RPMI7951 (cell line): Measurements from ENCODE around the gene PHF21A. TPM values are rescaled to one million over a fixed set of nuclear protein-coding genes. Genes with fewer than 3 reads are reported as not detected.

Source experiments
- DNase-seq: peaks from one replicate; pipeline ENCODE4 v3.0.0-alpha.2; 2012; ENCODE audit warnings: low read depth
- total RNA-seq: library from RNA; depleted of rRNA; stranded (reverse); fragments of >200 nt; shearing (Covaris generic); gene quantifications from 2 replicates; pipeline ENCODE4 v1.2.3, GENCODE V29; 2014

Gene PHF21A
- total RNA-seq, 1 experiment from 2014 or later: 10.5 TPM

- DNase-seq: no peak
Observed at GRCh38 chr11:45905095-45905494, 216.2 kb downstream of the PHF21A start.

GRCh38 chr11:45904309-45904915, 216.8 kb downstream of the PHF21A start:
- DNase-seq: no peak

- no peak for DNase-seq
Observed at GRCh38 chr11:45902452-45903380, 218.5 kb downstream of the PHF21A start.

DNA sequence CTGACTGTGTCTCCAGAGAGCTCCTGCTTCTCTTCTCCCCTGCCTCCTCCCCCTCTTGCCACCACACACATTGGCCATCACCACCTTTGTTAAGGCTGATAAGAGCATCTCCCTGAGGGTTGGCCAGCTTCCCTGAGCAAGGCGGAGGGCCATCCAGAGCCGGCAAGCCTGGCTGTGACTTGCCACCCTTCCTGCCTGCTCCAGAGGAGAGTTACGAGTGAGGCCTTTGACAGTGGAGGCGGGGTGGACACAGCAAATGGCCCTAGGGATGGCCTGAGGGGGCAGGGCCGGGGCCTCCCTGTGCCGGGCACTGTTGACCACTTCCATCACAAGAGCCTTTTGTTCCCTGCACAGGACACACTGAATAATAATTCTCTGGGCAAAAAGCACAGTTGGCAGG, 219.6 kb downstream of the PHF21A start:
- no peak for DNase-seq

DNA sequence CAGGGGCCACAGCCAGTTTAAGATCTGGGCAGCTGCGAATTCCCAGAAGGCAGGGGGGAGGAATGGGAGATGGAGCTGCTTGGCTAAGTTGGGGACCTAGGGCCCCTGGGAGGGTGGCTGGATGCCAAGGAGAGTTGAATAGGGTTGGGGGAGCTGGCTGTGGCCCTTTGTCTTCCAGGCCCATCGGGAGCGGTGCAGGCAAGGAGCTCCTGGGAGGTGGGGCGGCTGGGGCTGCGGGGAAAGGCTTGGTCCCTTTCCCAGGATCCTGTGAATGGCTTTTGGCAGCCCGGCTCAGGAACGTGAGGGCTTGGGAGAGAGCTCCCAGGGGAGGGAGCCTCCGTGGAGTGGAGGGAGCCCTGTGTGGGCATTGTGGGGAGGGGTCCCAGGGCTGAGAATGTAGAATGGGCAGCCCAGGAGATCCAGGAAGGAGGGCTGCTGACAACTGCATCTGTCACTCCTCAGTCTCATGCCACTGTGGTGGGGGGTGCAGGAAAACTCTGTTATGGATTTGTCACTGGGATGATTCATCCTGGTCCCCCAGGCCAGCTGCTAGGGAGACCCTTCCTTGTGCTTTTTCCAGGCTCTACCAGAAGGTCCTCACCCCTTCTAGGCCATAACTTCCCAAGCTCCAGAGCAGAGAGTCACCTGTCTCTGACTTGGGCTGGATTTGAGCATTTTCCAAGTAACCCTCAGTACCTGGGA, 220.2 kb downstream of the PHF21A start:
- DNase-seq: no peak

DNA sequence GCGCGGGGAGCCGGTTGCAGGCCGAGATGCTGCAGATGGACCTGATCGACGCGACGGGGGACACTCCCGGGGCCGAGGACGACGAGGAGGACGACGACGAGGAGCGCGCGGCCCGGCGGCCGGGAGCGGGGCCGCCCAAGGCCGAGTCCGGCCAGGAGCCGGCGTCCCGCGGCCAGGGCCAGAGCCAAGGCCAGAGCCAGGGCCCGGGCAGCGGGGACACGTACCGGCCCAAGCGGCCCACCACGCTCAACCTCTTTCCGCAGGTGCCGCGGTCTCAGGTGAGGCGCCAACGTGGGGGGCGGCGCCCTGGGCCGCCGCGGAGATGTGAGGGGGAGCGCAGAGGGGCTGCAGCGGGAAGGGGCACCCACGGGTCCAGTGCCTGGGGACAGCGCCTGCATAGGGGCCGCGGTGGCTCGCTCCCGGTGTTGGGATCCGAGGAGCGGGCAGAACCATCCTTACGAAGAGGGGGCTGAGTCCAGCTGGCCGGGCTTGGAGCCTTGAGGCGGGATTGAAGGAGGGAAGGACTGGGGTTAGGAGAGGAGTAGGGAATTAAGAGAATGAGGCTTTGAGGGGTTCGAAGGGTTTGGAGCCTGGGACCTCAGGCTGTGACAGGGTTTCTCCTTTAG, 221.0 kb downstream of the PHF21A start:
- DNase-seq: peak; percentile 13

DNA sequence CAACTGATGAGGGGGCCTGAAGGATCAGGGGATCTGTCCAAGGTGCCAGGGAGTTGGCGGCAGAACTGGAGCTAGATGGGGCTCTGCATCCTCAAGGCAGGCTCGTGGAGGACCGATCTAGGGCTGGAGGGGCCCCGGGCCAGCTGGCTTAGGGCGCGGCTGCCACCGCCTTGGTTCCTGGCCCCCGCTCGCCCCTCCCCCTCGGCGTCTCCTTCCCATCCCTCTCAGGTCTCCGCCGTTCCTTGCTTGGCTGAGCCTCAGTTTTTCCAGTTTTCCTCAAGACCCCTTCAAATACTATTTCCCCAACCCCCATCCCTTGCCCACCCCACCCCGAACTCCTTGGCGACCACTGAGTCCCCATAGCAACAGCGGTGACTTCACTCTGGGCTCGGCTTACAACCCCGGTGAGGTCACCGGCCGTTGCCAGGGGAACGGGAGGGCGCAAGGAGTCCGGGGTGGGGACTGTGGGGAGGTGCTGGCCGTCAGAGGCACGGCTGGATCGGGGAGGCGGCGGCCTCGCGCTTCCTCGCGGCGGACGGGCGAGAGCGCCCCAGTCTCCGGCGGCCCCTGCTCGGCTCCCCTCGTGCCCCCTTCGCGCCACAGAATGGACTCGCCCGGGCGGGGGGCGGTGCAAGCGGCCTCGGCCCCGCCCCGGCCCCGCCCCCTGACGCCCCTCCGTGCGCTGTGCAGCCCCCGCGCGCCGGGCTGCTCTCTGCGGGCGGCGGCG, 221.6 kb downstream of the PHF21A start:
- DNase-seq: peak; percentile 81

GRCh38 chr11:45899086-45899447, 222.2 kb downstream of the PHF21A start:
- DNase-seq: no peak

DNA sequence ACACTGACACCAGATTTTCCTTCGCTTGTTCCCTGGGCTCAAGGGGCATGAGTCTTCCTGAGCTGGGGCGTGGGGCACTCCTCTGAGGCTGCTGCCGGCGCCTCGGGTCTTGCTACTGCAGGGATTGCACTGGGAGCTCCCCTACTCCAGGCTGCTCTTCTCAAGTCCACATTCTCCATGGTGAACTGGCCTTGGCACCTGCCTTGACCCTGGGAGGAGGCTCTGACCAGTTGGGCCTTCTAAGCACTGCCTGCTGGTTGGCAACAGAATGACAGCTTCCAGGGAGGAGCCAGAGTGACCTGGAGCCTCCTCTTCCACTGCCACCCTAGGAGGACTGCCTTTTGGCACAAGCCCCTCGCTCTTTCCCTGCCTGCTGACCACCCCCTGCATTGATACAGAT, 223.7 kb downstream of the PHF21A start:
- no peak for DNase-seq

DNA sequence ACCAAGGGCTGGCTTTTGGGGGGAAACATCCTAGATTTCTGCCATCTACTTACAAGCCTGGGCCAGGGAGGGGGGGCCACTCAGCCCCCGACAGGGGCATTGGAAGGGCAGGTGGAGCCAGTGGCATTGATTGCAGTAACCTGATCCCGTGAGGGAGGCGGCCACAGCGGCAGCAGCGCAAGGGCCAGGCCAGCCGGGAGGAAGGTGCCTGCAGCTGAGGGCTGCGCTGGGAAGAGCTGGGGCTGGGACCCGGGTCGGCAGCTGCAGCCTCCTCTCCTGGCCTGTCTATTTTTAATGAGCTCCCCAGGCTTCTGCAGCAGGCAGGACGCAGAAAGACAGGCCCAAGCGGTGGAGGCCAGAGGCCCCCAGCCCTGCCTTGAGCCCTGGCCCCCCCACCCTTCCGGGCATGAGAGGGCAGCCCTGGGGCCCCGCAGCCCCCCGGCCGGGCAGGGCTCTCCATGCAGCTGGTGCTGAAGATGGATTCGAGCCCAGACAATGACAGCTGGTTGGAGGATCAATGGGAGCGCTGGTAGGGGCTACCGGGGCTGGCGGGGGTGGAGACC, 224.8 kb downstream of the PHF21A start:
- DNase-seq: no peak

DNA sequence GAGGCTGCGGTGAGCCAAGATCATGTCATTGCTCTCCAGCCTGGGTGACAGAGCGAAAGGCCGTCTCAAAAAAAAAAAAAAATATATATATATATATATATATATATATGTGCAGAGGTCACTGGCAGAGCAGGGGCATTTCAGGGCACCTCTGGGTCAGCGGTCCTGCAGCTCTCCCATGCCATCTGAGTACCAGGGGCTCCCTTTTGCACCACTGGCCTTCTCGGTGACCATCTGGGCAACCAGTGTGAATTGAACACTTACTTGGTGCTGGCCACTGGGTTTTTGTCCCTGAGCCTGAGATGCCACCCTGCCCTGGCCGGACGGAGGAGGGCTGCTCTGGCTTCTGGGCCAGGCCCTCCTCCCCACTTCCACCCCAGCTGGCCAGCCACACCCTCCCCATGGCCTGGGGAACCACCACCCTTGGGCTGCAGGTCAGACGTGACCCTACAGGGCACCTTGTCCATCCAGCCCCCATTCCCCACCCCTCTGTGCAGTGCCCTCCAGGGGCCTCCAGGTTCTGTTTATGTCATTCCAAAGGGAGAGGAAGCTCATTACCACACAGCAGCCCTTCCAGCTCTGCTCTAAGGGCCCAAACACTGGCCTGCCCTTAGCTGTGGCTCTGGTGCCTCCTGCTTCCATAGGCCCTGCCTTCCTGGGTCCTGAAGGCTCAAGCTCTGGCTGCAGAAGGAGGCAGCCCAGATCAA, 225.5 kb downstream of the PHF21A start:
- DNase-seq: no peak

GRCh38 chr11:45894555-45895247, 226.6 kb downstream of the PHF21A start:
- no peak for DNase-seq

GRCh38 chr11:45892856-45893255, 228.4 kb downstream of the PHF21A start:
- no peak for DNase-seq

DNA sequence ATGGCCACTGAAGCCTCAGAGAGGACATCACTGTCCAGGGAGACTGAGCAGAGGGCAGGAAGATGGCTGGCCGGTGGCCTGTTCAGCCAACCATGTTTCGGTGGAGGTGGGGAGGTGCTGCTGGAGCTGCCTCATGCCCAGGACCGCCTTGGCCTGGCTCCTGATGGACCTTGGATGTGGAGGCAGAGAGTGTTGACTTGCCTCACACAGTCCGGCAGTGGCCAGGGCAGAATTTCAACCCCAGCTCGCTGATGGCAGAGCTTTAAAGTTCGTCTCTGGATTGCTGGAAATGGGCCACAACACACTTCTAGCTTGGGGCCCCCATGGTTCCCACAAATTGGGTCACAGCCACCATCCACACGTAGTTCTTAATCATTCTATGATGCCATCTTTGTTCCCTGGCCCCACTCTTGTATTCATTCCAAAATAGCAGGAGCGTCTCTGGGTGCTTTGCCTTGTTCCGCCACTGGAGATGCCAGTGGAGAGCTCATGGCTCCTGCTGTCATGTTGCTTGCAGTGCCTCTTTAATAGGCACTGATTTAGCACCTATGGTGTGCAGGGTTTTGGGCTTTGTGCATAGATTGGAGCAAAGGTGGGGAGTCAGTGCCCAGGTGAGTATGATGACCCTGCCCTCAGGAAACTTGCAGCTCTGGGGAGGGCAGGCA, 230.2 kb downstream of the PHF21A start:
- no peak for DNase-seq

DNA sequence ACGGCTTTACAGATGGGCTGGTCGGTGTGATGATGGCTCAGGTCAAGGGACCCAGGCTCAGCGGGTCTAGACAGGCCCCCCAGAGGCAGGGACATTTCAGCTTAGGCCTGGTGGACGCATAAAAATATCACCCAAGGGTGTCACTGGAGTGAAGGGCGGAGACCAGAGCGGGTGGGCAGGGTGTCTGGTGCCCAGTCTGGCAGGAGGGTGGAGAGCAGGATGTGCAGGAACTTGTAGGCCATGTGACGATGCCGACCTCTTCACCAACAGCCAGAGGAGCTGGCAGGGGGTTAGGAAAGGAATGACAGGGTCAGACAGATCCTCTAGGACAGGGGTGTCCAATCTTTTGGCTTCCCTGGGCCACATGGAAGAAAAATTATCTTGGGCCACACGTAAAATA, 231.3 kb downstream of the PHF21A start:
- no peak for DNase-seq

DNA sequence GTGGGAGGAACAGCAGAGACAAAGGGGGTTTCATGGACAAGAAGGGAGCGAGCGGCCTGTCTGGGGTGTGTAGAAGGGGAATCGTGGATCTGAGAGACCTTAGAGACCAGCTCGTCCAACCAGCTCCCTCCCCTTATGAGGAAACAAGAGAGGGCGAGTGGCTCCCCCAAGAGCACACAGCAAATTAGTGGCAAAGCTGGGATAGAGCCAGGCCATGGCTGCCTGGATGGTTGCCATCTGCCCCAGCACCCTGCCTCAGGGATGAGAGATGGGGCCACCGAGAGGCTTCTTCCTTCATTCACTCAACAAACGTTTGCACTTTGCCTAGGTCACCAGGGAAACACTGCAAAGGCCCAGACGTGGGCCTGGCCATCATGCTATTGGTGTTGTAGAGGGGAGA, 231.7 kb downstream of the PHF21A start:
- no peak for DNase-seq

DNA sequence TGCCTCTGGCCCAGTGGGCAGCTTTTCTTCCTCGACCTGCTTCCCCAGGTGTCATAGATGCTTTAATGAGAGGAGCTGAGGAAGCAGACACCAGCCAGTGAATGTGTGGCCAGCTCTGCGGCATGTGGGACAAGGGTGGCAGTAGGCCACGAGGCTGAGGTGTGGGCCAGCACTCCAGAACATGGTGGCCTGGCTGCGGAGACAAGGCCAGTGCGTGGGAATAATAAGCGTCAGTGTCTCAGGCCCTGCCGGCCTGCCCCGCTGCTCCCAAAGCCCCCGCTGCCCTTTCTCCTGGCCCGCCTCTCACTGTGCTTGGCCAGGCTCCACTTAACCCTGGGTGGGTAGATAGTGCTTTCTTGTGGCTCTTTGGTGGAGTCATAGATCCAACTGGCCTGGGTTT, 233.7 kb downstream of the PHF21A start:
- DNase-seq: no peak

- DNase-seq: no peak
Observed at GRCh38 chr11:45886816-45887520, 234.3 kb downstream of the PHF21A start.
